Measurements from ENCODE around the gene MED20.

MED20 gene, protein sequence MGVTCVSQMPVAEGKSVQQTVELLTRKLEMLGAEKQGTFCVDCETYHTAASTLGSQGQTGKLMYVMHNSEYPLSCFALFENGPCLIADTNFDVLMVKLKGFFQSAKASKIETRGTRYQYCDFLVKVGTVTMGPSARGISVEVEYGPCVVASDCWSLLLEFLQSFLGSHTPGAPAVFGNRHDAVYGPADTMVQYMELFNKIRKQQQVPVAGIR

DNA sequence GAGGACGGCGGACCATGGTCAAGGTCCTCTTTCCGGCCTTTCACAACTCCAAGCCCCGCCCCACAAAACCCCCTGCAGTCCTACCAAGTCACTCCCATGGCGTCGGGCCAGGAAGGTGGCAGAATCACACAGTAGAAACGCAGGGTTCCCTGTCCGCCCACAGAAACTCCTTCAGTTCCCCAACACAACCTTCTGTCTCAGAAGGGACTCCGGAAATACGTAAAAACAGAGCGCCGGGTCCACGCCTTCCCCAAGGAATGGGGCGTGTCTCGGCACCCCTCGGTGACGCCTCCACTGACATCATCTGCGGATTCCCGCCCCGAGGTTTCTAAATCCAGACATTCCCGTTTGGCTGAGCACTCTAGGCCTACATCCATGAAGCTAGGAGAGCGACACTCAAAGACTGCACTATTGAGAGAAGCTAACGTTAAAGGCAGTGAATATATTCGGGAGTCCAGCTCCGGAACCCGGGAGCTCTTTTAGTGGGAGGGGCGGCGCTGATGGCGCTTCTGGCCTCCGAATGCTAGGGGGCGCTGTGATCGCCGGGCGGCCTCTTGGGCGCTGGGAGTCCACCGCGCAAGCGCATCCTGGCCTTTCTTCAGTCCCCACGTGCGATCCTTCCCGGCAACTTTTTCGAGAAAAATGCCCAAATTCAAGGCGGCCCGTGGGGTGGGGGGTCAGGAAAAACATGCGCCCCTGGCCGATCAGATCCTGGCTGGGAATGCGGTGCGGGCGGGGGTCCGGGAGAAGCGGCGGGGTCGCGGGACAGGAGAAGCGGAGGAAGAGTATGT lies at the start of gene MED20, which contains the start of gene BYSL:
TSS of gene MED20 (minus strand) at position 219 of the 791 bp plus-strand sequence. CDS start at position 98, 121 bp downstream.
TSS of gene BYSL (plus strand) at position 579 of the 791 bp plus-strand sequence. CDS start at position 643, 64 bp downstream.
- Mint-ChIP-seq H3K4me1 (peaks cover 61% of the 10 kb centered on the region), H3K9me3 (no peaks in the 10 kb centered on the region), H3K36me3 (peaks cover 36% of the 10 kb centered on the region), H3K27me3 (no peaks in the 10 kb centered on the region), H3K4me3 (peak within 1 kb of the TSS; percentile 100), H3K27ac (peak within 1 kb of the TSS; percentile 99)
- CTCF ChIA-PET, result interaction anchor here (0.5 to 3.8 kb wide), 27 partner anchors 9 to 718 kb away, joined by 3 to 89 read pairs (median 3); partner anchors contain the start of genes TAF8, TOMM6 and USP49
- DNase-seq, result peak; percentile 95

DNA sequence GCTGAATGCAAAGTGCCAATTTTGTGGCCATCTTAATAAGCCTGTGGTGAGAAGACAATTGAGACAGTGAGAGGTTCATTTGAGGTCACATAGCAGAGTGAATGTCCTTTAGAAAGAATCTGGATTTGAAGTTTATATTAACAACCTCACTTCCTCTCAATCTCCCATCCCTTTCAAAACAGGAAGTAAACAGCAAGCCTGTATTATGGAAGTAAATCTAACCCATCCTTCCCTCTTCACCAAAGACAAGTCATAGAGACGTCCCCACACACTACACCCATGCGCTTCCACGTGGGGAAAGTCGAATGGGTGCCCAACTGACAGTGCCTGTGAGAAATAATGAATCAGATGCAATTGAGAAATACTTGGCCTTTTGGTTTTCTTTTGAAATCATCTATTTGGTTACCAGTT lies 49.5 kb upstream of the MED20 start:
- H3K9me3 Mint-ChIP-seq, result peaks cover 1% of the 10 kb centered on the region
- peak overlapping the region; percentile 68 for H3K27ac Mint-ChIP-seq
- H3K36me3 Mint-ChIP-seq, result peaks cover 28% of the 10 kb centered on the region
- no peak overlapping the region for H3K4me3 Mint-ChIP-seq
- no peaks in the 10 kb centered on the region for H3K27me3 Mint-ChIP-seq
- peaks cover 46% of the 10 kb centered on the region for H3K4me1 Mint-ChIP-seq
- CTCF ChIA-PET, result no interaction called here
- no peak for DNase-seq

DNA sequence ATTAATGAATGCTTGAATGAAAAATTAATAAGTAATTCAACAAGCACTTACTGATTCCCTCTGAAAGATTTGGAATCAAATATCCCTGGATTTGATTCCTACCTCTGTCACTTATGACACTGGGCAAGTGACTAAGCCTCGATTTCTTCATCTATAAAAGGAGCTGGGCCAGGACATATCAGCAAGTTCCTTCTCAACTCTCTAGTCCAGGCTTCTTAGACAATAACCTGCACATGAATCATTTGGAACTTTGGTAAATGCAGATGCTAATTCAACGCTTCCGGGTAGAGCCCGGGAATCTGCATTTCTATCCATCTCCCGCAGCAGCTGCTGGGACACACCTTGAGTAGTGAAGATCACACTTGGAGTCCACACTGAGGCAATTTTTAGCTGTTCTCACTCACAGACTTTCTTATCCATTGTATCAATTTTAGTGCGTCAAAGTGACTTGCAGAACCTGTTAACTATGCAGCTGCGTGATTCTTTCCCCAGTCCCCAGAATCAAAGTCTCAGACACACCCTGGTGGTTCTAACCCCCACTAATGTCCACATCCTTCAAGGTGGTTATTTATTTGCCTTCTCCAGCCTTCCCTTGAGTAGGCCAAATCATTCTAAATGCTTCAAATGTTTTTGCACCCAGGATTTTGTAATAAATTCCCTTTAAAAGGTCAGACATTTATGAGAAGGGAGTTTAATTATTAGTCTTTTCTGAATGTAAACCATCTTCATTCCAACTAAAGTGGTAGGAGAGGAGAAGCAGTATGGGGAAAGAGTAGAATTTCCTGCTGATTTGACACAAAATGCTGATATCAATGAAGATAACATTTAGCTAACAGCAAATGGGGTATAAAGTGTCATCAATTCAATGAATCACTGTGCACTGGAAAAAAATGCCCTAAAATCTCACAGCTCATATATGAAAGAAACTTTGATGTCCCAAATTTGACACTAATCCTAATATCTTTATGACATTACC lies 46.7 kb upstream of the MED20 start:
- peaks cover 58% of the 10 kb centered on the region for H3K4me1 Mint-ChIP-seq
- H3K27me3 Mint-ChIP-seq, result no peaks in the 10 kb centered on the region
- no peak for DNase-seq
- H3K4me3 Mint-ChIP-seq, result no peak overlapping the region
- peaks cover 1% of the 10 kb centered on the region for H3K9me3 Mint-ChIP-seq
- H3K36me3 Mint-ChIP-seq, result peaks cover 31% of the 10 kb centered on the region
- CTCF ChIA-PET, result interaction anchor here (1.3 kb wide), 1 partner anchor 23 kb away, joined by 3 read pairs; no protein-coding TSS in a partner anchor
- H3K27ac Mint-ChIP-seq, result no peak overlapping the region

DNA sequence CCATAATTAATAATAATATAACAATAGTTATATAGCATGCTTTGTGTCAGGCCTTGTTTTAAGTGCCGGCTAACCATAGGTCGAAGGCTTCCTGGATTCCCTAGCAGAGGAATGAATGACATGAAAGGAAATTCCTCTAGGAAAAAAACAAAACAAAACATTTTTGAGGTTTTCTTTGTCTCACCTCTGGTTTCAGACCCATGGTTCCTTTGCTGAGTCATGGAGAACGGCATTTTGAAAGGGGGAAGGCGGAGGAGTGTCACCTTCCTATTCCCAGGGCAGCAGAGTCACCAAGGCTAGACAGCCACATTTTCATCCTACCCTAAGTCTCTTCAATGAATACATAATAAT lies 46.0 kb upstream of the MED20 start:
- Mint-ChIP-seq H3K4me1 (peaks cover 57% of the 10 kb centered on the region), H3K9me3 (peaks cover 1% of the 10 kb centered on the region), H3K36me3 (peaks cover 26% of the 10 kb centered on the region), H3K4me3 (no peak overlapping the region), H3K27ac (no peak overlapping the region), H3K27me3 (no peaks in the 10 kb centered on the region)
- CTCF ChIA-PET, result interaction anchor here (1.3 kb wide), 1 partner anchor 22 kb away, joined by 3 read pairs; no protein-coding TSS in a partner anchor
- no peak for DNase-seq

DNA sequence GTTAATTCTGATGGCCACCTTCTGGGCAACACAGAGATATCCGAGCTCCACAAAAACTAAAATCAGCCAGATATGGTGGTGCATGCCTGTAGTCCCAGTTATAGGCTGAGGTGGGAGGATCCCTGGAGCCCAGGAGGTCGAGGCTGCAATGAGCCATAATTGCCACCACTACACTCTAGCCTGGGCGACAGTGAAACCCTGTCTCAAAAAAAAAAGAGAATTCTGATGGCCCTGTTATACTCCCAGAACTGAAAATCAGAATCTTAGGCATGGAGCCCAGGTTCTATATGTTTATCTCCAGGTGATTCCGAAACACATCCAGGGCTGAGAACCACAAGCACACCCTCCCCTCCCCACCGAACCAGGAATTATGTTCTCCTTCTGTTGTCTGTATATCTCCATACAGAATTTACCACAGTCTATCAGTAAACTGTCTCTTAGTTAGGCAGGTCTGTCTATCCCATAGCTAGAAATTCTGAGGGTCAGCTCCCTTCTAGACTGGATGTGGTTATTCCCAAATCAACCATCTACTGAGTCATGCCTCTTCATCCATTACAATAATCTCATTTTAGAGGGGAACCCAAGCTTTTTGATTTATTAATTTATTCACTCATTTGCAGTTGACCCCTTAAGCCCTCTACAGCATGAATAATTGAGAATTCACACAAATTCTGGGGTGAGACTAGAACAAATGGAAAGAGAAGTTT lies 45.4 kb upstream of the MED20 start:
- no peaks in the 10 kb centered on the region for H3K27me3 Mint-ChIP-seq
- H3K36me3 Mint-ChIP-seq, result peaks cover 31% of the 10 kb centered on the region
- no peak for DNase-seq
- H3K4me3 Mint-ChIP-seq, result no peak overlapping the region
- CTCF ChIA-PET, result interaction anchor here (1.2 to 1.3 kb wide), 2 partner anchors 16 to 75 kb away, joined by 3 read pairs; no protein-coding TSS in a partner anchor
- H3K9me3 Mint-ChIP-seq, result peaks cover 1% of the 10 kb centered on the region
- H3K4me1 Mint-ChIP-seq, result peaks cover 62% of the 10 kb centered on the region
- H3K27ac Mint-ChIP-seq, result no peak overlapping the region

DNA sequence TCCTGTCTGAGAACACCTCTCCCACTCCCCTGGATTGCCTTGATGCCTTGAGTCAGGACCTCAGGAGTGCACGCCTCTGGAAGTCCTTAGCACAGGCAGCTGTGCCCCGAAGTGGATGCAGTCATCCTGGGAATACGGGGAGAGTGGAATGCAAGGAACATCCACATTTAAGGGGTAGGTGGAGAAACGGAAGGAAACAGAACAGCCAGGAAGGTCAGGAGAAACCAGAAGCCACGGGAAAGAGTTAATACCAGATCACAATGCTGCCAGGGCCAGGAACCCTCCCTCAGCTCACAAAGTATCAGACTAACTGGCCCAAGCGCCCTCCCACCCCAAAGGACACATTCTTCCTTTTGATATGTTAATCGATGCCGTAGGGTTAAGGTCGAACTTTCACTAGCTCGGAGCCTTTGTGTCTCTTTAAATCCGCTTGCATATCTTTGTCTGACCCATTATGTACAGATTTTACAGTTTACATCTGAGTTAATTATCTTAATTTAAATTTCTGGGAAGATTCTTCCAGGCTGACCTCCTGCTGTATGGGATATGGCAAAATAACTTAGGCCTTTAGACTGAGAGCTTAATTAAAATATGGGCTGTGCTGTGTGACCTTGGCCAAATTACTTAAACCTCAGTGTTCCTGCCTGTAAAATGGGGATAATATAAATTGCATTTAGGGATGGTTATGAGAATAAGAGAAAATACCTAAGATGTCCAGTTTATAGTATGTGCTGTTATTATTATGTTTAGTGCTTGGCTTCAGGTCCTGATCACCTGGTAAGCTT lies 44.7 kb upstream of the MED20 start:
- no peak for DNase-seq
- CTCF ChIA-PET, result interaction anchor here (1.2 to 1.3 kb wide), 2 partner anchors 15 to 76 kb away, joined by 3 read pairs; no protein-coding TSS in a partner anchor
- peaks cover 59% of the 10 kb centered on the region for H3K4me1 Mint-ChIP-seq
- H3K9me3 Mint-ChIP-seq, result peaks cover 1% of the 10 kb centered on the region
- H3K27ac Mint-ChIP-seq, result no peak overlapping the region
- peaks cover 25% of the 10 kb centered on the region for H3K36me3 Mint-ChIP-seq
- H3K4me3 Mint-ChIP-seq, result no peak overlapping the region
- no peaks in the 10 kb centered on the region for H3K27me3 Mint-ChIP-seq

DNA sequence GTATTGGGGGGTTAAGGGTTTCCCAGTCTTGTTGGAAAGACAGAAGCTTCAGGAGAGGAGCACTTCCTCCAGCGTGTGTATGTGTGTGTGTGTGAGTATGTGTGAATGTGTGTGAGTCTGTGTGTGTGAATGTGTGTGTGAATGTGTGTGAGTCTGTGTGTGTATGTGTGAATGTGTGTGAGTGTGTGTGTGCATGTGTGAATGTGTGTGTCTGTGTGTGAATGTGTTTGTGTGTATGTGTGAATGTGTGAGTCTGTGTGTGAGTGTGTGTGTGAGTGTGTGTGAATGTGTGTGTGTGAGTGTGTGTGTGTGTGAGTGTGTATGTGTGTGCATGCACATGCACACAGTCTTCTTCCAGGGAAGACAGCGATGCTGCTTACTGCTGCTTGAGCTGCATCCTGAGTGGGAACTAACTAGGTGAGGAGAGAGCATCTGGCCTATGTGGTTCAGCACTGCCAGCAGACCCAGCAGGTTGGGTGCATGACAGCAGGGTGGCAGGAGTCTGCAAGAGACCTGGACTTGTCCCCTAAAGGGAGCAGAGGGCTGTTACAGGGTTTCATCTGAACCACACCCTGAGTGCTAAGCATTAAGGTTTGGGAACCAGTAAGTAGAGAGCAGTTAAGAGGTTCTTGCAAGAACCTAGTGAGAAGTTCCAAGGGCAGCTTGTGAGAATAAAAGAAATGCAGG lies 43.4 kb upstream of the MED20 start:
- CTCF ChIA-PET, result interaction anchor here (0.7 to 2.1 kb wide), 4 partner anchors 12 to 76 kb away, joined by 3 to 9 read pairs (median 4); partner anchors contain the start of gene MED20
- peaks cover 23% of the 10 kb centered on the region for H3K36me3 Mint-ChIP-seq
- no peak overlapping the region for H3K4me3 Mint-ChIP-seq
- H3K9me3 Mint-ChIP-seq, result no peaks in the 10 kb centered on the region
- no peaks in the 10 kb centered on the region for H3K27me3 Mint-ChIP-seq
- no peak for DNase-seq
- no peak overlapping the region for H3K27ac Mint-ChIP-seq
- H3K4me1 Mint-ChIP-seq, result peaks cover 57% of the 10 kb centered on the region

DNA sequence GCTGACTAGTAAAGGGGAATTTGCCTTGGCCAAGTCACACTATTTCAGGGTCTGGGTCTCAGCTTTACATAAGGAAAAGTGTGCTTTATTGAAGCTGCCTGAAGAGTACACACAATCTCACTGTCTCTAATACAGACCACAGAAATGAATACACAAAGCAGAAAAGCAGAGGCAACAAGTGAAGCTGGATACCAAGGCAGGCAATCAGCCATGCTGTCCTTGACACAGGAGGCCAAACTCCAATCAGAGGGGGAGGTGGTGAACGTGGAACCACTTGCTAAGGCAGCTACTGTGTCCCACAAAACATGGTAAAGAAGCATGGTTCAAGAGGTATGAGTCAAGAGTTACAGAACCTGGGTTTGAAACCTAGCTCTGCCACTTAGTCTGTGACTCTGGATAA lies 42.4 kb upstream of the MED20 start:
- Mint-ChIP-seq H3K27ac (no peak overlapping the region), H3K4me1 (peaks cover 65% of the 10 kb centered on the region), H3K4me3 (no peak overlapping the region), H3K36me3 (peaks cover 31% of the 10 kb centered on the region), H3K27me3 (no peaks in the 10 kb centered on the region), H3K9me3 (peaks cover 2% of the 10 kb centered on the region)
- CTCF ChIA-PET, result interaction anchor here (1.1 to 2.1 kb wide), 5 partner anchors 11 to 77 kb away, joined by 3 to 9 read pairs (median 5); partner anchors contain the start of genes BYSL and MED20
- DNase-seq, result no peak

DNA sequence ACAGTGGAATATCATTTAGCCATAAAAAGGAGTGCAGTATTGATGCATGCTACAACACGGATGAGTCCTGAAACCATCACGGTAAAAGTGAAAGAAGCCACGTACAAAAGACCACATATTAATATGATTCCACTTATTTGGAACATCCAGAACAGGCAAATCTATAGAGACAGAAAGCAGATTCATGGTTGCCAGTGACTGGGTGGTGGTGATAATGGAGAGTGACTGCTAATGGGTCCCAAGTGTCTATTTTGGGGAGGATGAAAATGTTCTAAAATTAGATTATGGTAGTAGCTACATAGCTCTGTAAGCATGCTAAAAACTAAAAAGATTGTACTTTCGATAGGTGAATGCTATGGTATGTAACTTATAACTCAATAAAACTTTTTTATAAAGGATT lies 39.1 kb upstream of the MED20 start:
- H3K9me3 Mint-ChIP-seq, result peaks cover 2% of the 10 kb centered on the region
- peaks cover 37% of the 10 kb centered on the region for H3K36me3 Mint-ChIP-seq
- peaks cover 60% of the 10 kb centered on the region for H3K4me1 Mint-ChIP-seq
- DNase-seq, result no peak
- H3K4me3 Mint-ChIP-seq, result no peak overlapping the region
- H3K27ac Mint-ChIP-seq, result no peak overlapping the region
- CTCF ChIA-PET, result interaction anchor here (1.0 to 1.5 kb wide), 2 partner anchors 21 to 82 kb away, joined by 4 to 6 read pairs; no protein-coding TSS in a partner anchor
- H3K27me3 Mint-ChIP-seq, result no peaks in the 10 kb centered on the region

DNA sequence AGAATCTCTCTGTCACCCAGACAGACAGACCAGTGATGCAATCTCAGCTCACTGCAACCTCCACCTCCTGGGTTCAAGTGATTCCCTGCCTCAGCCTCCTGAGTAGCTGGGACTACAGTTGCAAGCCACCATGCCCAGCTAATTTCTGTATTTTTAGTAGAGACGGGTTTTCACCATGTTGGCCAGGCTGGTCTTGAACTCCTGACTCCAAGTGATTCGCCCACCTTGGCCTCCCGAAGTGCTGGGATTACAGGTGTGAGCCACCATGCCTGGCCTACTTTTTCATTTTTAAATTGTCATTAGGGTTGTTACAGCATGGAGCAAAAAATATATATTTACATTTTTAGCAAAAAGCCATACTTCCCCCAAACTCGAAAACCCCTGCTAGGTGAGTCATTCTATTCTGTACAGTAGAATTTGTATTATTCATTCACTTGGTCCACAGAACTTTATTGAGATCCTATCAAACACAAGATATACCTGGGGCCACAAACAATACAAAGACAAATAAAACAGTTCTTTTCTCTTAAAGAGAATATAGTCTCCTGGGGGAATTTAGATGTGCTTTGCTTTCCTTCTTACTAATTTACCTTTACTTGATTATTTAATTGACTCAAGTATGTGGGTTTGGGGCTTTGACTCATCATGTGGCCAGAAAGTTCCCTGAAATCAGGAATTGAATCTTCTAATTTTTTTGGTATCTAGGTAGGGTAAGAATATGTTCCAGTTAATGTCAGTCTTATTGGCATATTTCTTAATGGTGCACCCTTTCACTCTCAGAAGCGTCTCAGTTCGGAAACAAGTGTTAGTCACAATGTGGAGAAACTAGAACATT lies 37.3 kb upstream of the MED20 start:
- no peak overlapping the region for H3K4me3 Mint-ChIP-seq
- peaks cover 2% of the 10 kb centered on the region for H3K9me3 Mint-ChIP-seq
- no peak for DNase-seq
- peak overlapping the region; percentile 77 for H3K27ac Mint-ChIP-seq
- H3K4me1 Mint-ChIP-seq, result peaks cover 58% of the 10 kb centered on the region
- CTCF ChIA-PET, result no interaction called here
- peaks cover 39% of the 10 kb centered on the region for H3K36me3 Mint-ChIP-seq
- no peaks in the 10 kb centered on the region for H3K27me3 Mint-ChIP-seq

DNA sequence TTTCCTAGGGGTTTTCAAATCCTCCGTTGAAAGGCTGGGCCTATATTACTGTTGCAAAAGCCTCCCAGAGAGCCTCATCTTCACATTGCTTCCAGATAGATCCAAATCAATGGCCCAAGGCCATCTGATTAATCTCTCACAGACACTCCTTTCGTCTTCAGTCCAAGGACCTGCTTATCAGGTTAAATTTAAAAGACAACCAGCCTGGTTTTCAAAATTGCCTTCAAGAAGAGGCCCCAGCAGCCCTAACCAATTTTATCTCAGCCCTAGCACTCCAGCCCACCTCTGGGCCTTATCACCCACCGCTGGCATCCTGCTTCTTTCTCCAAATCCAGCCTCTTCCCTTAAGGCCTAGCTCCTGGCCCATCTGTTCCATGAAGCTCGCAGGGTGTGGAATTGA lies 36.2 kb upstream of the MED20 start:
- Mint-ChIP-seq H3K4me3 (no peak overlapping the region), H3K9me3 (peaks cover 2% of the 10 kb centered on the region), H3K36me3 (peaks cover 34% of the 10 kb centered on the region), H3K27me3 (no peaks in the 10 kb centered on the region), H3K4me1 (peaks cover 52% of the 10 kb centered on the region), H3K27ac (no peak overlapping the region)
- no peak for DNase-seq
- CTCF ChIA-PET, result no interaction called here
